ENCODE data around the gene AP1S1. TPM values are rescaled to one million over a fixed set of nuclear protein-coding genes. Genes with fewer than 3 reads are reported as not detected.

AP1S1 gene
- total and polyA plus RNA-seq, 2 of the 13 experiments (the other 11 are each of a cell fraction or from before 2014, with no cell fraction given): 57.5 to 68.1 TPM

DNA sequence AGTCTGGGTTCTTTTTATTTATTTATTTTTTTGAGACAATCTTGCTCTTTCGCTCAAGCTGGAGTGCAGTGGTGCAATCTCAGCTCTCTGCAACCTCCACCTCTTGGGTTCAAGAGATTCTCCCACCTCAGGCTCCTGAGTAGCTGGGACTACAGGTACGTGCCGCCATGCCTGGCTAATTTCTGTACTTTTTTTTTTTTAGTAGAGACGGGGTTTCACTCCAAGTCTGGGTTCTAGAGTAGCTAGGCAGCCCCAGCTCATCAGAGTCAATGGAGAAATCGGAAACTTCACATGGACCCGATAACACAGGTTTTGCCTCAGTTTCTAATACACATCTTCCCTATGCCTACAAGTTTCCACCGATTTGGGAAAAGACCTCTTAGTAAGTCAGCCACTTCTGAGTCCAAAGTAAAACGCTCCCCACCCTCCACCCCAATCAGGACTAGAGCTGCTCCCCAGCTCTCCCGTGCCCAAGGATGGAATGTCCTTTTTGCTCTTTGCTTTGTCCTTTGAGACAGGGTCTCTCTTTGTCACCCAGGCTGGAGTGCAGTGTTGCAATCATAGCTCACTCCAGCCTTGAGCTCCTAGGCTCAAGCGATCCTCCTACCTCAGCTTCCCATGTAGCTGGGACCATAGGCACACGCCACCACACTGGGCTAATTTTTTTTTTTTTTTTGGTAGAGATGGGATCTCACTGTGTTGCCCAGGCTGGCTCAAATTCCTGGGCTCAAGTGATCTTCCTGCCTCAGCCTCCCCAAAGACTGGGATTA is 31.2 kb upstream of the AP1S1 start (continued):
- peak; percentile 53; the same call in 1 of the 2 replicates for TF ChIP-seq AFF4 (CRISPR knock-in tag; IDR thresholded peaks at IDR 0.05)
- TF ChIP-seq KLF12 (CRISPR knock-in tag; IDR thresholded peaks at IDR 0.05; ENCODE audit: borderline replicate concordance): no peak
- TF ChIP-seq ASH2L (IDR thresholded peaks at IDR 0.05; ENCODE audit: insufficient read length, low read depth, low read length): no peak
- no peak for TF ChIP-seq CEBPZ (IDR thresholded peaks at IDR 0.05; ENCODE audit: low read length)
- TF ChIP-seq EHMT2 (IDR thresholded peaks at IDR 0.05; ENCODE audit: borderline replicate concordance, low read depth, low read length): no peak
- TF ChIP-seq MED1 (CRISPR knock-in tag; IDR thresholded peaks at IDR 0.05): peak; percentile 89
- TF ChIP-seq, protein P1, sequence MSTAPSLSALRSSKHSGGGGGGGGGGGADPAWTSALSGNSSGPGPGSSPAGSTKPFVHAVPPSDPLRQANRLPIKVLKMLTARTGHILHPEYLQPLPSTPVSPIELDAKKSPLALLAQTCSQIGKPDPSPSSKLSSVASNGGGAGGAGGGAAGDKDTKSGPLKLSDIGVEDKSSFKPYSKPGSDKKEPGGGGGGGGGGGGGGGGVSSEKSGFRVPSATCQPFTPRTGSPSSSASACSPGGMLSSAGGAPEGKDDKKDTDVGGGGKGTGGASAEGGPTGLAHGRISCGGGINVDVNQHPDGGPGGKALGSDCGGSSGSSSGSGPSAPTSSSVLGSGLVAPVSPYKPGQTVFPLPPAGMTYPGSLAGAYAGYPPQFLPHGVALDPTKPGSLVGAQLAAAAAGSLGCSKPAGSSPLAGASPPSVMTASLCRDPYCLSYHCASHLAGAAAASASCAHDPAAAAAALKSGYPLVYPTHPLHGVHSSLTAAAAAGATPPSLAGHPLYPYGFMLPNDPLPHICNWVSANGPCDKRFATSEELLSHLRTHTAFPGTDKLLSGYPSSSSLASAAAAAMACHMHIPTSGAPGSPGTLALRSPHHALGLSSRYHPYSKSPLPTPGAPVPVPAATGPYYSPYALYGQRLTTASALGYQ (CRISPR knock-in tag; IDR thresholded peaks at IDR 0.05): no peak
- TF ChIP-seq NFRKB (IDR thresholded peaks at IDR 0.05): no peak
- peak; percentile 79 for TF ChIP-seq RBFOX2 (IDR thresholded peaks at IDR 0.05; ENCODE audit: low read depth, low read length)
- TF ChIP-seq ZNF614 (CRISPR knock-in tag; IDR thresholded peaks at IDR 0.05; ENCODE audit: borderline replicate concordance): no peak
- TF ChIP-seq ELF4 (CRISPR knock-in tag; IDR thresholded peaks at IDR 0.05; ENCODE audit: borderline replicate concordance): no peak
- TF ChIP-seq MLXIP (CRISPR knock-in tag; IDR thresholded peaks at IDR 0.05; ENCODE audit: borderline replicate concordance): no peak
- no peak for TF ChIP-seq GABPA (IDR thresholded peaks at IDR 0.05; ENCODE audit: low read depth, low read length)
- TF ChIP-seq GABPA (CRISPR knock-in tag; IDR thresholded peaks at IDR 0.05; ENCODE audit: low read depth): no peak
- TF ChIP-seq ZNF782 (CRISPR knock-in tag; IDR thresholded peaks at IDR 0.05; ENCODE audit: borderline replicate concordance): no peak
- TF ChIP-seq ZKSCAN1 (IDR thresholded peaks at IDR 0.05; ENCODE audit: low read length): no peak
- no peak for TF ChIP-seq FOXM1 (CRISPR knock-in tag; IDR thresholded peaks at IDR 0.05)
- TF ChIP-seq ZBTB7A (CRISPR knock-in tag; IDR thresholded peaks at IDR 0.05): 0 out of 2 replicates have a peak, but pooled peaks have one; percentile 46

Data from HepG2 (cell line).